Nephron progenitor cell (in vitro differentiated cells): ENCODE measurements around the gene IGHMBP2.

Experiments
- DNase-seq: peaks from one replicate; pipeline ENCODE4 v3.0.0; 2021
- H3K27ac Mint-ChIP-seq: 2 replicates; pipeline ENCODE4 v1.8.0; 2021; ENCODE audit warnings: mild to moderate bottlenecking, moderate library complexity, mixed read lengths
- H3K27me3 Mint-ChIP-seq: 2 replicates; pipeline ENCODE4 v1.8.0; 2021; ENCODE audit warnings: mild to moderate bottlenecking, low read depth, mixed read lengths; ENCODE audit not compliant: poor library complexity
- H3K36me3 Mint-ChIP-seq: 2 replicates; pipeline ENCODE4 v1.8.0; 2021; ENCODE audit warnings: low read depth, mixed read lengths
- H3K4me1 Mint-ChIP-seq: 2 replicates; pipeline ENCODE4 v1.8.0; 2021; ENCODE audit warnings: mixed read lengths
- H3K4me3 Mint-ChIP-seq: 2 replicates; pipeline ENCODE4 v1.8.0; 2021; ENCODE audit warnings: mild to moderate bottlenecking, moderate library complexity, mixed read lengths
- H3K9me3 Mint-ChIP-seq: 2 replicates; pipeline ENCODE4 v1.8.0; 2021; ENCODE audit warnings: mild to moderate bottlenecking, moderate library complexity, mixed read lengths
- TF ChIP-seq, protein P1 (sequence below): fragments of 200-600 bp; sonication (generic); IDR thresholded peaks from 2 replicates; pipeline ENCODE4 v1.5.0; 2021; ENCODE audit warnings: antibody characterized with exemption

IGHMBP2 gene

GRCh38 chr11:68908273-68908672 lies 4.6 kb downstream of the IGHMBP2 start:
- Mint-ChIP-seq H3K9me3 (no peaks in the 10 kb centered on the region), H3K36me3 (peaks cover 18% of the 10 kb centered on the region), H3K4me3 (no peak overlapping the region), H3K27ac (no peak overlapping the region), H3K4me1 (peaks cover 23% of the 10 kb centered on the region), H3K27me3 (no peaks in the 10 kb centered on the region)
- TF ChIP-seq, protein P1, sequence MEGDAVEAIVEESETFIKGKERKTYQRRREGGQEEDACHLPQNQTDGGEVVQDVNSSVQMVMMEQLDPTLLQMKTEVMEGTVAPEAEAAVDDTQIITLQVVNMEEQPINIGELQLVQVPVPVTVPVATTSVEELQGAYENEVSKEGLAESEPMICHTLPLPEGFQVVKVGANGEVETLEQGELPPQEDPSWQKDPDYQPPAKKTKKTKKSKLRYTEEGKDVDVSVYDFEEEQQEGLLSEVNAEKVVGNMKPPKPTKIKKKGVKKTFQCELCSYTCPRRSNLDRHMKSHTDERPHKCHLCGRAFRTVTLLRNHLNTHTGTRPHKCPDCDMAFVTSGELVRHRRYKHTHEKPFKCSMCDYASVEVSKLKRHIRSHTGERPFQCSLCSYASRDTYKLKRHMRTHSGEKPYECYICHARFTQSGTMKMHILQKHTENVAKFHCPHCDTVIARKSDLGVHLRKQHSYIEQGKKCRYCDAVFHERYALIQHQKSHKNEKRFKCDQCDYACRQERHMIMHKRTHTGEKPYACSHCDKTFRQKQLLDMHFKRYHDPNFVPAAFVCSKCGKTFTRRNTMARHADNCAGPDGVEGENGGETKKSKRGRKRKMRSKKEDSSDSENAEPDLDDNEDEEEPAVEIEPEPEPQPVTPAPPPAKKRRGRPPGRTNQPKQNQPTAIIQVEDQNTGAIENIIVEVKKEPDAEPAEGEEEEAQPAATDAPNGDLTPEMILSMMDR, result no peak
- no peak for DNase-seq

- DNase-seq, result no peak
- peaks cover 2% of the 10 kb centered on the region for H3K4me1 Mint-ChIP-seq
Observed at GRCh38 chr11:68910965-68911364, 7.3 kb downstream of the IGHMBP2 start.

GRCh38 chr11:68911731-68912130 lies 8.0 kb downstream of the IGHMBP2 start:
- Mint-ChIP-seq H3K9me3 (no peaks in the 10 kb centered on the region), H3K27ac (no peak overlapping the region), H3K27me3 (no peaks in the 10 kb centered on the region), H3K4me1 (no peaks in the 10 kb centered on the region), H3K4me3 (no peak overlapping the region), H3K36me3 (peaks cover 43% of the 10 kb centered on the region)
- TF ChIP-seq, protein P1, result no peak
- DNase-seq, result no peak

More at GRCh38 chr11:68910965-68911364, 7.3 kb downstream of the IGHMBP2 start:
- Mint-ChIP-seq H3K27me3 (no peaks in the 10 kb centered on the region), H3K27ac (no peak overlapping the region), H3K4me3 (no peak overlapping the region), H3K36me3 (peaks cover 36% of the 10 kb centered on the region), H3K9me3 (no peaks in the 10 kb centered on the region)
- TF ChIP-seq, protein P1, result no peak

DNA sequence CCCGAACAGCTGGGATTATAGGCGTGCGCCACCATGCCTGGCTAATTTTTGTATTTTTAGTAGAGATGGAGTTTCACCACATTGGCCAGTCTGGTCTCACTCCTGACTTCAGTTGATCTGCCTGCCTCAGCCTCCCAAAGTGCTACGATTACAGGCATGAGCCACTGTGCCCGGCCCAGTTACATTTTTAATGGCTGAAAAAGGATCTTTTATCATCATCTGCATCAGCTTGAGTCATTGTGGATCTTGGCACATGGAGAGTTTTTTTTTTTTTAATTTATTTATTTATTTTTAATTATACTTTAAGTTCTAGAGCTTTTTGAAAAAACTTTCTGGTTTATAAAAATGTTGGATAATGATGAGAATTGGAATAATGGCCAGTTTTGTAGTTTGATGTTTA lies 8.6 kb downstream of the IGHMBP2 start:
- Mint-ChIP-seq H3K4me3 (no peak overlapping the region), H3K27ac (no peak overlapping the region), H3K27me3 (no peaks in the 10 kb centered on the region), H3K4me1 (no peaks in the 10 kb centered on the region), H3K36me3 (peaks cover 43% of the 10 kb centered on the region), H3K9me3 (no peaks in the 10 kb centered on the region)
- TF ChIP-seq, protein P1, result no peak
- DNase-seq, result no peak

DNA sequence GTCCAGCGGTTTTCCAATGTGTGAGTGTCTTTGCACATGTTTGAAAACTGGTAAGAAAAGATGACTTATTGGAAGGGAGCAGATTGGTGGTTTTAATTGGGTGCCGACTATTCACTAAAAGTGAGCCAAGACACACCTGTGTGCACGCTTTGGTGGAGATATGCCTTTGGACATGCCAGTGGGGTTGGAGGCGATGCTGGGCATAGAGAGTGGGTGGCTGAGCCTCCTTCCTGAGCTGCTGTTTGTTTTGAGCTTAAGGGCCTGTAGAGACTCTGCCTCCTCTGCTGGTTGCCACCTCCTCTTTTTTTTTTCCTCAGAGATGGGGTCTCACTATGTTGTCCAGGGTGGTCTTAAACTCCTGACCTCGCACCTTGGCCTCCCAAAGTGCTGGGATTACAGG lies 9.5 kb downstream of the IGHMBP2 start:
- DNase-seq, result no peak
- Mint-ChIP-seq H3K36me3 (peaks cover 40% of the 10 kb centered on the region), H3K27ac (no peak overlapping the region), H3K27me3 (no peaks in the 10 kb centered on the region), H3K4me3 (no peak overlapping the region), H3K9me3 (no peaks in the 10 kb centered on the region), H3K4me1 (no peaks in the 10 kb centered on the region)
- TF ChIP-seq, protein P1, result no peak

GRCh38 chr11:68914761-68915160 lies 11.1 kb downstream of the IGHMBP2 start:
- H3K27me3 Mint-ChIP-seq, result no peaks in the 10 kb centered on the region
- no peaks in the 10 kb centered on the region for H3K9me3 Mint-ChIP-seq
- peaks cover 49% of the 10 kb centered on the region for H3K36me3 Mint-ChIP-seq
- no peak overlapping the region for H3K27ac Mint-ChIP-seq
- DNase-seq, result no peak
- H3K4me3 Mint-ChIP-seq, result no peak overlapping the region
- no peaks in the 10 kb centered on the region for H3K4me1 Mint-ChIP-seq
- TF ChIP-seq, protein P1, result no peak
